Vagina (tissue), 2 donors: ENCODE measurements around the gene KLF6.

ENCODE experiments used
- CTCF ChIP-seq, 3 experiments: fragments of 450-650 bp in 2 of 3; fragments of 200-600 bp in 1 of 3; sonication (generic) in 1 of 3; IDR thresholded peaks; one replicate each; pipeline ENCODE4 v1.5.1; 2017 to 2019; ENCODE audit warnings: antibody characterized with exemption in 3 of 3, mild to moderate bottlenecking in 2 of 3, moderate library complexity in 2 of 3
- POLR2A ChIP-seq, 2 donors: fragments of 450-650 bp; IDR thresholded peaks; one replicate each; pipeline ENCODE4 v1.6.1; 2017; ENCODE audit warnings: antibody characterized with exemption in 2 of 2, mild to moderate bottlenecking in 2 of 2, moderate library complexity in 2 of 2

DNA sequence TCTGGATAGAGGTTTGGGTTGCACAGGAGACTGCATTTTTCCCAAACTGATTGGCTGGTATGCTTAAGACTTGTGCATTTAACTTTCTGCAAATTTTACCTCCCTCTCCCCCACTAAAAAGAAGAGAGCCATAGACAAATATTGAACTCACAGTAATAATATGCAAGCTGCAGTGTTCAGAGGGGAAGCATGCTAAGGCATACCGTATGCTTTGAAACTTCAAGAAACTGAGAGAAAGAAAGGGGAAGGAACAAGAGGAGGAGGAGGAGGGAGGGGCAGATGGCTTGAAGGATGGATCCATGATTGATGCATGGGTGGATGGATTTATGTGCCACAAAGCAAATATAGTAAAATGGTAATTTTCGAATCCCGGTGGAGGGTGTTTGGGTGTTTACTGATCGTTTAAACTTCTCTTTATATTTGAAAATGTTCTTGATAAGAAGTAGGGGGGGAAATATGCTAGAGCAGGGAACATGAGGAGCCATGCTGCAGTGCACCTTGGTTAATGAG lies 7.8 kb upstream of the KLF6 start:
- no peak for TF ChIP-seq CTCF (IDR thresholded peaks at IDR 0.05)
- no peak for TF ChIP-seq POLR2A (IDR thresholded peaks at IDR 0.05)
